HG03460 (cell line): ENCODE measurements around the gene USP22.

ENCODE experiments used
- ATAC-seq: cut with Tn5 transposase; IDR thresholded peaks from one replicate; pipeline ENCODE4 v1.9.1; 2021; ENCODE audit not compliant: unreplicated experiment

USP22 gene

GRCh38 chr17:21021208-21021803 lies 21.5 kb downstream of the USP22 start:
- ATAC-seq = no peak

GRCh38 chr17:21020622-21021021 lies 22.2 kb downstream of the USP22 start:
- no peak for ATAC-seq

GRCh38 chr17:21019976-21020586 lies 22.7 kb downstream of the USP22 start:
- ATAC-seq = no peak

- ATAC-seq = no peak
Observed at GRCh38 chr17:21018894-21019293, 23.9 kb downstream of the USP22 start.

- no peak for ATAC-seq
Observed at GRCh38 chr17:21017861-21018260, 24.9 kb downstream of the USP22 start.

- no peak for ATAC-seq
Observed at GRCh38 chr17:21017256-21017655, 25.6 kb downstream of the USP22 start.

- no peak for ATAC-seq
Observed at GRCh38 chr17:21016826-21017225, 26.0 kb downstream of the USP22 start.

- no peak for ATAC-seq
Observed at GRCh38 chr17:21015564-21015963, 27.2 kb downstream of the USP22 start.

- ATAC-seq = no peak
Observed at GRCh38 chr17:21014498-21014897, 28.3 kb downstream of the USP22 start.

- no peak for ATAC-seq
Observed at GRCh38 chr17:21013983-21014382, 28.8 kb downstream of the USP22 start.

GRCh38 chr17:21012736-21013135 lies 30.1 kb downstream of the USP22 start:
- ATAC-seq = no peak

GRCh38 chr17:21010705-21011596 lies 31.9 kb downstream of the USP22 start:
- ATAC-seq = no peak

- ATAC-seq = no peak
Observed at GRCh38 chr17:21008992-21009671, 33.7 kb downstream of the USP22 start.

- no peak for ATAC-seq
Observed at GRCh38 chr17:21008160-21008915, 34.5 kb downstream of the USP22 start.

- no peak for ATAC-seq
Observed at GRCh38 chr17:21007646-21008045, 35.2 kb downstream of the USP22 start.

- no peak for ATAC-seq
Observed at GRCh38 chr17:21005803-21006202, 37.0 kb downstream of the USP22 start.

- no peak for ATAC-seq
Observed at GRCh38 chr17:21005367-21005766, 37.4 kb downstream of the USP22 start.

GRCh38 chr17:21004016-21004930 lies 38.5 kb downstream of the USP22 start:
- no peak for ATAC-seq

- ATAC-seq = no peak
Observed at GRCh38 chr17:21003007-21003621, 39.7 kb downstream of the USP22 start.
